Activated T-cell treated with anti-CD3 and anti-CD28 coated beads for 4 hours (primary cell): ENCODE data around the gene NSMCE4A.
"Not testable (repeated sequence)": the region's sequence is repeated elsewhere in the genome, so short reads cannot be mapped to it uniquely, and the experiment has no call there.

Source experiments
- DNase-seq: peaks from one replicate; pipeline ENCODE4 v3.0.0-alpha.2; 2020

NSMCE4A gene

DNA sequence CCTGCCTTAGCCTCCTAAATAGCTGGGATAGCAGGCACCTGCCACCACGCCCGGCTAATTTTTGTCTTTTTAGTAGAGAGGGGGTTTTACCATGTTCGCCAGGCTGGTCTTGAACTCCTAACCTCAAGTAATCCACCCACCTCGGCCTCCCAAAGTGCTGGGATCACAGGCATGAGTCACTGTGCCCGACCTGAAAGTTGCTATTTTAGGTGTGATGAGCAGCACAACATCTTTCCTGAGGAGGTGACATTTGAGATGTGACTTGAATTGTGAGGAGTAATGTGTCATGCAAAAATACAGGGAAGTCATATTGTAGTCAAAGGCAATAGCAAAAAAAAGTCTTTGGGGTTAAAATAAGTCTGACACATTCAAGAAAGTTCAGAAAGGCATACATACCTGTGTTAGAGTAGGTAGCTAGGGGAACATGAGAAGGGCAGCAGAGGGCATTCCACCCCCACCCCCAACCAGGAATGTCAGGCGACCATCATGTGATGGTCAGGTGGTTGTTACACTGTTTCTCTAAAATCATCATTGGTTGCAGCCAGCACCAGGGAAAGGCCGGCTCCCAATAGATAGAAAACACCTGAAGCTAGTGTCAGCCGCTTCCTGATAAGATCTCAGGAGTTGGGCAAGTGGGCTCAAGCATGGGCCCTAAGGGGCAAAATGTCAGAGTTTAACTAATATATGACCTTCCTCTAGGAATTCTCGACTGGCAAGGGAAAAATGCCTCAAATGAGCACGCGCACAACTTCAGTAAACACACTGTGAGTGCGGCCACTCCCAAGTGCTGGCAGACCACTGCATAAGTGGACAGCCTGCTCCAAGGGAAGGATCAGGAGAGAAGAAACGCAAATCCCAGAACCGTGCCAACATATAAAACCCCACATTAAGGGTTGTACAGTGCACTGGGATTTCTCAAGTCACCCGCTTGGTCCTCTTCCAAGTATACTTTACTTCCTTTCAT lies 13.6 kb upstream of the NSMCE4A start, which contains the start of gene TACC2:
Gene TACC2 (plus strand): TSS at position 803 of the 964 bp plus-strand sequence. CDS start 32,819 bp downstream, outside the sequence.
- no peak for DNase-seq

DNA sequence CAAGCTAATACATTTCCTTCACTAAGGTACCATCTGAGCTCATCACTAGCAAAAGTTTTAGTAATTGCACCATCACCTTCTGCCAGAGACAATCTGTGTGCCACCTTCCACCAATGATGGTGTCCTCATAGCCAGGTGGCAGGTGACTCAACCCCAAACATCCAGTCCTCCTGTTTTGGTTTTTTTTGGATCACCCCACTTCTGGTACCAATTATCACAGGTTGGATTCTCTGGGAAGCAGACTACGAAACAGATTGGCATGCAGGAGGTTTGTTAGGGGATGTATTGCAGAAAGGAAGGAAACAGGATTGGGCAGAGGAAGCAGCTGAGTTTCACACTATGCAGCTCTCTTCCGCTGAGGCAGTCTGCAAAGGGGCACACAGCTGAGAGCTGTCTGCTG lies 9.4 kb upstream of the NSMCE4A start:
- DNase-seq: no peak

DNA sequence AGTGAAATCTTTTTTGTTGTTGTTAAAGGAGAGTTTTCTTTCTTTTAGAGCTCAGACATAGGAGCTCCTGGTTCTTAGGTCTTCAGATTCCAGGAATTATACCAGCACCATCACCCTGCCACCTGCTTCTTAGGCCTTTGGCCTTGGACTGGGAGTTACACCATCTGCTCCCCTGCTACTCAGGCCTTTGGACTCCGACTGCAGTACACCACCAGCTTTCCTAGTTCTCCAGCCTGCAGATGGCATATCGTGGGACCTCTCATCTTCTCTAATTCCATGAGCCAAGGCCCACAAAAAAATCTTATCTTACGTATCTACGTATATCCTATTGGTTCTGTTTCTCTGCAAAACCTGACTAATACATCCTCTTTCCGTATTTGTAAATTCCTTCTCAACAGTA lies 8.8 kb upstream of the NSMCE4A start:
- DNase-seq: no peak

DNA sequence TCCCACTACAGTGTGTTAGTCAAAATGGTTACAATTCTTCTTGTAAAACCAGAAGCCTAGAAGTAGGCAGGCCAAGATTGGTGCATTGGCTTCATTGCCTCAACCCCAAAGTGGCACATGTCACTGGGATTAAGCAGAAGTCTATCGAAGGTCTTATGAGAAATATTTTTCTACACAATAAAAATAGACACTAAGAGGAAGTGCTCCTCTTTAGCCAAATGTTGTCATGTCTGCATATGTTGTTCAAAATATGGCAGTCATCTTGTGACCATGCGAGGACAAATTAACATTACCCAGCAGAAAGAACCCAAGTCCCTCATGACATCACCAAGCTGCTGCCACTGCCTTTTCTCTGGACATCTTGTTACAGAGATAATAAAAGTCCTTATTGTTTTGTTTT lies 6.3 kb upstream of the NSMCE4A start:
- DNase-seq: no peak

DNA sequence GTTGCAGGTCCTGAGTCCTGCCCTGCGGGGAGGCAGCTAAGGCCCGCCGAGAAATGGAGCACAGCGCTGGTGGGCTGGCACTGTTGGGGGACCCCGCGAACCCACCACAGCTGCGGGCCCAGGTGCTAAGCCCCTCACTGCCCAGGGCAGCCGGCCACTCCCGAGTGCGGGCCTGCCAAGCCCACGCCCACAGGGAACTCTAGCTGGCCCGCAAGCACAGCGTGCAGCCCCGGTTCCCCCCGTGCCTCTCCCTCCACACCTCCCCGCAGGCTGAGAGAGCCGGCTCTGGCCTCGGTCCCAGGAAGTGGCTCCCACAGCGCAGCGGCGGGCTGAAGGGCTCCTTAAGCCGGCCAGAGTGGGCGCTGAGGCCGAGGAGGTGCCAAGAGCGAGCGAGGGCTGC lies 3.5 kb upstream of the NSMCE4A start:
- DNase-seq: no peak

DNA sequence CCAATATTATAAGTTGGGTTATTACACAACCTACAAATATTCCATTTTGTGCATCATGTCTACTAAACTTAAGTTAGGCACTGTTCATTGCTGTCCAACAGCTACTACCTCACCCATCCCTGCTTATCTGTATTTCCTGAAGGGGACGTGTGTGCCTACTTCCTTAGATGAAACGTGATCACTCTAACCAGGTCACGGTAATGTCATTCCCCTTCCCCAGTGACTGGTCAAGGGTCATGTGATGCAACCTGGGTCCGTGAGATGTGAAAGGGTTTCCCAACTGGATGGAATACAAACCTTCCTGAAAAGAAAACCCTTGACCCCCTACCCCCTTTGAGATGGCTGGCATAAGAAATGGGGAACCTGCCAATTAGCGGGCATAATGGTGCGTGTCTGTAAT lies 1.6 kb upstream of the NSMCE4A start:
- no peak for DNase-seq

DNA sequence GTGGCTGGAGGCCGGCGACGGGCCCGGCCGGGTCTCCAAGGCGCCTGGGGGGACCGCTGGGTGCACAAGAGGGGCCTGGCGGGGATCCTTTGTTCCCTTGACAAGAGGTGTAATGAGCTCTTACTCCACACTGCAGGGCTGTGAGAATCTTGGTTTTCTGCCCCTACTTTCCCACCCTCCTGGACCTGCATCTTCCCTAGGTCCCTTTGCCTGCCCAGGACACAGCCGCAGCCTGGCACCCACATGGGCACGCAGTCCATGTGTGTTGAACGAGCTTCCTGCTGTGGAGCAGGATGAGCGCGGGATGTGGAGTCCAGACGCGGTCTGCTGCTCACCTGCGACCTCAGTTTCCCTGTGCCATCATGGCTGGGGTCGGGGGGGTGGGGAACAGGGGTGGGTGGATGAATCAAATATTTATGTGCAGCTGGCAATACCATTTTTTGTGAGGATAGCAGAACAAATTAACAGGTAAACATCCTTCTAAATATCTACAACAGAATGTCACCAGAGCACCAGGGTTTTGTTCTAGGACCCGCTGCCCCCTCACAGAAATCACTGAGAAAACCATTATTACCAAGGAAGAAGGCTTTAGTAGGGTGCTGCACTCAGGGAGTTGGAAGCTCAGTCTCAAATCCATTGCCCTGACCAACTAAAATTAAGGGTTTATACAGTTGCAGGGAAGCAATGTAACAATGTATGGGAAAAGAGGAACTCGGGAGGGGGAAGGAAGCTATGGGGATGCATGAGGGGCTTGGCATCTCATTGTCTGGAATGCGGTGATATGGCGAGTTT lies 474 bp upstream of the NSMCE4A start:
- DNase-seq: no peak

DNA sequence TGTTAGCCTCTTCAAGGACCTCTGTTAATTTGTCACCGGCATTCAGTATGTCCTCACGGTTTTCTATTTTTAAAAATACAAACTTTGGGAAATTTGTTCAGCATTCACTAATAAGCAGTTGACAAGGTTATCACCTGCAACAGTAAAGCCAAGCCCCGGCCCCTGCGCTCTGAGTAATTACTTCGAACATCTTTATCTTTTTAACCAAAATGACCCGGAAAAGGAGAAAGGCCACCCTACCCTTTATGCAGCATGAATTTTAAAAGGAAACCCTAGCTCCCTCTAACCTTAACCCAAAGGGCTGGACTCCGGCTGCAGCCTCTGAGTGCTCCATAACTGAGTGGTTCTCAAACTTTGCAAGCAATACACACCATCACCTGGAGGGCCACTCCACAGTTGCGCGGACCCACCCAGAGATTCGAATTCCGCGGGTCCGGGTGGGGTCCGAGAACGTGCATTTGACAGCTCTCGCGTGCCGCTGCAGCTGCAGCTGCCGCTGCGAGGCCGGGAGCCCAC lies 940 bp downstream of the NSMCE4A start:
- DNase-seq: no peak

DNA sequence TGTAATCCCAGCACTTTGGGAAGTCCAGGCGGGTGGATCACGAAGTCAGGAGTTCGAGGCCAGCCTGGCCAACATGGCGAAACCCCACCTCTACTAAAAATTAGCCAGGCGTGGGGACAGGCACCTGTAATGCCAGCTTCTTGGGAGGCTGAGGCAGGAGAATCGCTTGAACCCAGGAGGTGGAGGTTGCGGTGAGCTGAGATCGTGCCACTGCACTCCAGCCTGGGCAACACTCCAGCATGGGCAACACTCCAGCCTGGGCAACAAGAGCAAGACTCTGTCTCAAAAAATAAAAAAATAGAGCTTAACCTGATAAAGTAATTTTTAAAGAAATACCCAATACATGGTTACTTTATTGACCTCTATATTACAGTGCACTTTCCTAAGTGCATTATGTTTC lies 5.9 kb downstream of the NSMCE4A start:
- DNase-seq: not testable (repeated sequence)

DNA sequence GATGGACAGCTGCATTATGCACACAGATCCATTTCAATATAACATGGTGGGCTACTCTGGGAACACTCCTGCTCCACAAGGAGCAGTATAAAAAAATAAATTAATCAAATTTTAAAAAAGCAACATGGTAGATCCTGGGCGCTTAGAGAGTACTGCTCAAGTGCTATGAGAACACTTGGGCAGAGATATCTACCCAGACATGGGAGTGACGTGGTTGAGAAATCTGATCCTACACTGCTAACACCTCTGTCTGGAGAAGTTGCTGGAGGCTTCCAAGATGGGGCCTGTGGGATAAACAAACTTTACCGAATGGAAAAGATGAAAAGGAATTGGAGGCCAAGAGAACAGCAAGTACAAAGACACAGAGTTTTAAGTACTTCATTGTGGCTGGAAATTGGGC lies 9.0 kb downstream of the NSMCE4A start:
- DNase-seq: no peak

DNA sequence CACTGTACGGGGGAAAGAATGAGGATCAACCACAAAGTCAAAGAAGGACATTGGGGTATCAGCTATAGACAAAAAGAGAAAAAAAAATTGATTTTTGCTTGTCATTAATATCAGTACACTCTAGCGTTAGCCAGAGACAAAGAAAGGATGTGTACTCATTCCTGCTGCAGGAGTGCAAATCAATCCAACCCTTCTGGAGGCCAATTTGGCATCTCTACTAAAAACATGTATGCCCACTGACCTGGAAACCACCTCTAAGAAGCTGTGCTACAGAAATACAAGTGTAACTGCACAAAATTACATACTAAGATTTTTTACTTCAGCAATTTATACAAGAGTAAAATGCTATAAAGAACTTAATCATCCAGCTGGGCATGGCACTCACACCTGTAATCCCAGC lies 13.6 kb downstream of the NSMCE4A start:
- DNase-seq: no peak

DNA sequence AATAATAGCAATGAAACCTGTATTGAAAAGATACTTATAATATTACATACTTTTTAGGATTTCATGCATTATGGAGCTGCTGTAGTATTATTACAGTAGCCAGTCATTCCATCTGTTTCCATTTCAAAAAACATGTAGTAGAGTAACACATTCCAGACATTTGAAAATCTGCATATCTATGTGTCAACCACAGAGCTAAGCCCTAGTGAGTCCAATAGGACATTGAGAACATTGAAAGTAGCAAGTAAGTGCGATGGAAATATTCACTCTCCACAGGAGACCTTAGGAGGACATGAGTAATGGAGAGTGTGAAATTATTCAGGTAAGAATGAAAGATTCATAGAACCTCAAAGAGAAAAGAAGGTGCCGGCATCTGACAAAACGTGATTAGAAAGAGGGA lies 15.3 kb downstream of the NSMCE4A start:
- DNase-seq: no peak

DNA sequence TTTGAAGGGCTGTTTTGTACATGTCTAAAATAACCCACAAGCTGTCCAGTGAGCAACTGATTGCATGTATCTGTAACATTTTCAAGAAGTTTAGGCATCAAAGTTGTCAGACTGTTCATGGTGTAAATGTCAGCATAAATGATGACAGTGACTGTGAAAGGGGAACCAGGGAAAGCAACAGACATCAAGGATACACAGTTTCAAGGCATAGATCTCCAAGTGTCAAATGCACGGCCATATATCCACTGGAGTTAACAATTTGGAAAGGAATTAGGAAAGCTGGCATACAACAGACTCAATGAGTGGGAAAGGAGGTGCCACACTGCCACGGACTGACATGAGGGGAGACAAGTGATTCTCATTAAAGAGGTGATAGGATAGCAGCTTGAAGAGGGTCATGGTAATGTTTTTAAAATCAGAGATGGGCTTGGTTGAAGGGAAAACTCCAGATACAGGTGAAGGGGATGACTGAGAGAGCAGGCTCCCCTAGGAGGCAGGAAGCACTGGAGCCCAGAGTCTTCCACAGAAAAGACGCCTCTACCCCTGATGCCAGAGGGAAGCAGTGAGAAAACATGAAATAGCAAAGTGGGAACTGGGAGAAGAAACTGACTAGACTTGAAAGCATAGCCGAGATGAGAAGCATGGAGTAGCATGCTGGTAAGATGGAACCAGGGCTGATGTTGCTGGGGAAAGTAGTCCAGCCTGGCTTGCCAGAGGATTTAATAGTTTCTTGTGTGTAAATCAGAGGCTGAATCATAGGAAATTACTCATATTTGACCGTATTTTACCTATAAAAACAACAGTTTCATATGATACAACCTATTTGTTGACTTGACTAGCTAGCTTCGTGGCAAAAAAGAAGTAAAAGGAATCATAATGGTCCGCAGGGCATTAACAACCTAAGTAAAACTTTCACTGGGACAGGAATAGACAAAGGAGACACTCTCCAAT lies 18.6 kb downstream of the NSMCE4A start:
- DNase-seq: no peak

DNA sequence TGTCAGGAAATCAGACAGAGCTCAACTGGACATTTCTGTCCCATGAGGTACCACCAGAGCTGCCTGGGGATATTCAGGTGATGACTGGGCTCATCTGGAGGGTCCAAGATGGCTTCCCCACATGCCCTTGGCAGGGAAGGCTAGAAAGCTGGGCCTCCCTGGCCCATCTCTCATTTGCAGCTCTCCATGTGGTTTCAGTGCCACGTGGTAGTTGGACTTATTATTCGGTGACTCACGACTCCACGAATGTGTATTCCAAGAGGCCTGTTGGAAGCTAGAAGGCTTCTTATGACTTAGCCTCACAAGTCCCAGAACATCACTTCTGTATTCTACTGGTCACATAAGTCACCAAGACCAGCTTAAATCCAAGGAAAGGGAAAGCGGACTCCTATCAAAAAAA lies 22.8 kb downstream of the NSMCE4A start:
- DNase-seq: no peak

DNA sequence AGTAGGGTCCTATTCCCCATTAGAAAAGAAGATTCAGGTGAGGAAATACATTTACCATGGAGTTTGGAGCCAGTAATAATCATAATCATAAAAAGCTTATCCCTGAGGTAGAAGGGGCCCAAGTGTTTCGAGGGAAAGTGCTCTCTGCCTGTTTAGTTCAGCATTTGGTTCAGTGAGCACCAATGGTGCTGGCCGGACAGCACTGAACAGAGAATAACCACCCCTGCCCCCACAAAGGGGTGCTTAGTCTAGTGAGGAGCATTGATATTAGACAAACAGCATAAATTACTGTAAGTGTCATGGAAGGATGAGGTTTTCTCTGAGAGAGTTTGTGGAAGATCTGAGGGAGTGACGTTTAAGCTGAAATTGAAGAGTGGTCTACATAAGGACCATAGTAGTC lies 25.6 kb downstream of the NSMCE4A start:
- DNase-seq: no peak

DNA sequence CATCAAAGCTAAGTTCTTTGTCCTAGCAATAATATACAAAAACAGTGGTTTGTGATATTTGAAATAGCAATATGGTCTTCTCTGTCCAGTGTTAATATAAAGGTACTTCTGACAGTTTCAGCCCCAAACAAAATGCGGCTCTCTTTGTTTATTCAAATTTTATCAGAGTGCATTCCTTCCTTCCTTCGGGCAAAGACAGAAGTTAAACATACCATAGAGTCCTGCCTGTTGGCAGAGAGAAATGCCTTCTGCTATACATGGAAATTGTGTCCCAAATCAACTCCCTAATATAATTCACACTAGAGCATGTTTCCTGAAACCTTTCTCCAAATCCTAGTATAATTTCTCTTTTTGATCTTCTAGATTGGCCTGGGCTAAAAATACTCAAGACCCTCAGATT lies 26.0 kb downstream of the NSMCE4A start:
- DNase-seq: no peak

DNA sequence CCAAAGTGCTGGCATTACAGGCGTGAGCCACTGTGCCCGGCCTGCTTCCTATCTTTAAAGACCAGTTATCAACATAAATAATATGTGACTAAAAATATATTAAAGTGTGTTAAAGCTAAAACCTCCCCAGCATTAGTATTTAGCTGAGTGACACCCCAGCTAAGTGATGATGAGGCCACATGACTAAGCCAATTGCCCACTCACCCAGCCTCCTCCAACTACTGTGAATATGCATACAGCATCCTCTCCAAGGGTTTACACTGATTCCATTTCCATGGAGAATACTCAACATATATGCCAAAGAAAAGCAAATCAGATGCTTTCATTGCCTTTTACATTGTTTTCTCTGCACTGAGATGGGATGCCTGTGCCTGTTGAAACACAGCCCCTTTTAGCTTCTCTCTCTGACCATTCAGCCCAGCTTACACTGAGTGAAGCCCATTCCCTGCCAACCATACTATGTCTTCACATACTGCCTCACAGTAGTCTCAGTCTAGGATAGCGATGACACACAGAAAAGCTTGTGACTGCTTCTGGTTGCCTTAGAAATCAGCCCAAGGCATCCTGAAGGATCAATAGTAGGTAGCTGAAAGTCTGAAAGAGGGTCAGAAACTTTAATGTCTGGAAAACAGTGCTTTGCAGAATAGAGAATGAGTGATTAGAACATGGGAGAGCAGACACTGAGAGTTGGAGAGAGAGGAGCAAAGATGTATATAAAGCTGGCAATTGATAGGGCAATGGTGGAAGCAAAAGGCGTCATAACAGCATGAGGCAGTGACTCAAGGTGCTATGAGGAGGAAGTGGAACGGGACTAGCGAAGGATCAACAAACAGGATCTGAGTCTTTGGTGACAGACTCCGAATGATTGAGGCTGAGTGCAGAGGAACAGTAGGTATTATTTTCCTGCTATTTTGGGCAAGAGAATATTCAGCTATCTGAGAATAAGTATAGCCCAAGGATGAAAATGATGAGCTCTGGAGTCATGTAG lies 27.4 kb downstream of the NSMCE4A start:
- DNase-seq: no peak

DNA sequence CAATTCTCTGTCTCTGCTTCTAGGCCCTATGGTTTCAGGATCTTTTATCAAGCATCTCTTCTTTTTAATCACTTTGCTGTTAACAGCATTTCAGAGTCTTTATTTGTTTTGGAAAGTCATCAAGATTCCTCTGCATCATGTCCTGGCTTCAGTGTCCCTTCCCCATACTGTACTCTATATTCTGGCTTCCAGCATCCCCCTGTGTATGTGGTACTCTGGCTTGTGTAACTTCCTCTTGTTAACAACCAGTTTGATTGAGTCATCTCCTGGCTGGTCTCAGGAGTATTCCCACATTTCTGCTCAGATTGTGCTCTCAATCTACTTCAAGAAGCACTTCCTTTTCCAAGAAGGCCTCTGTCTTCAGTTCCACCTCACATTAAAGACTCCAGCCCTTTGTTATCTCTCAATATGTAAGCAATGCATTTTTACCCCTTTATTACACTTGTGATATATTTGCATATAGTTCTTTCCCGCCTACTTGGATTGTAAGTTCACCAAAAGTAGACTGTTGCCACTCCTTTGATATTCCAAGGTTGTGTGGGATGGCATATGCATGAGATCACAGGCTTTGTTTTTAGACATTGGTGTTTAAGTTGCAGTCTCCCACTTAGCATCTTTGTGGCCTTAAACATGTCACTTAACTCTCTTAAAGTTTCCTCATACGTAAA lies 32.1 kb downstream of the NSMCE4A start:
- DNase-seq: no peak

DNA sequence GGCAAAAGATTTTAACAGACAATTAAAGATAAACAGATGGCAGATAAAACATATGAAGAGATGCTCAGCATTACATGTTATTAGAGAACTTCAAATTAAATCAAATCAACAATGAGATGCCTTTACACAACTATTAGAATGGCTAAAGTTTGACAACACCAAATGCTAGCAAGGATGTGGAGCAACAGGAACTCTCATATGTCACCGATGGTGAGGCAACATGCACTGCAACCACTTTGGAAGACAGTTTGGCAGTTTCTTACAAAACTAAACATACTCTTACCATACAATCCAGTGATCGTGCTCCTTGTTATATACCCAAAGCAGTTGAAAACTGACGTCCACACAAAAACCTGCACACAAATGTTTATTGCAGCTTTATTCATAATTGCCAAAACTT lies 33.5 kb downstream of the NSMCE4A start:
- no peak for DNase-seq

DNA sequence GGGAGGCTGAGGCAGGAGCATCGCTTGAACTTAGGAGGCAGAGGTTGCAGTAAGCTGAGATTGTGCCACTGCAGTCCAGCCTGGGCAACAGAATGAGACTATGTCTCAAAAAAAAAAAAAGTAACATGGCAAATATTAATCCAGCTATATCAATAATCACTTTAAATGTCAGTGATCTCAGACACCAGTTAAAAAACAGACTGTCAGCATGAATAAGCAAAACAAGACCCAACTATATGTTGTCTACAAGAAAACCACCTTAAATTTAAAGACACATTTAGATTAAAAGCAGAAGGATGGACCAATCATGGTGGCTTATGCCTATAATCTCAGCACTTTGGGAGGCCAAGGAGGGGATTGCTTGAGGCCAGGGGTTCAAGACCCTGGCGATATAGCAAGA lies 38.7 kb downstream of the NSMCE4A start:
- no peak for DNase-seq

DNA sequence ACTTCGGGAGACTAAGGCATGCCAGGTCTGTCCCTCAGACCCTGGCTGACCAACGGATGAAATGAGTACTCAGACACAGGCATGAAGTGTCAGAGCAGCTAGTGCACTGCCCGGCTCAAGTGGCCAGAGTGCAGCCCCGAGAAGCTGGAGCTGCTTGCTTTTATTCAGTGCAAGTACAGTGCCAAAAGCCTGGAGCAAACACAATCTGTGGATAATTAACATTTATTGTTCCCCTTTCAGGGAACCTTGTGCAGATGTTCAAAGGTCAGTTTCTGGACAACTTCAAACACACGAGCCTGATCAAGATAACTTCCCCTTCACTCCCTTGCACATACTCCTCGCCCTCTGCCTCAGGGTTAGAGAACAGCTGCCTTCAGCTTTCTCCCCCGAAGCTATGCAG lies 39.3 kb downstream of the NSMCE4A start:
- DNase-seq: no peak
